Vagina (tissue), 2 donors: ENCODE data around the gene CYP19A1. TPM values are rescaled to one million over a fixed set of nuclear protein-coding genes. Genes with fewer than 3 reads are reported as not detected.
"Not testable (repeated sequence)": the region's sequence is repeated elsewhere in the genome, so short reads cannot be mapped to it uniquely, and the experiment has no call there.

Experiments
- DNase-seq, 2 donors: peaks; one replicate each; pipeline ENCODE4 v3.0.0-alpha.2; 2017; ENCODE audit errors: extremely low spot score in 2 of 2
- H3K27ac ChIP-seq: fragments of 200-600 bp; sonication (generic); one replicate; pipeline ENCODE4 v1.5.1; 2019
- H3K27me3 ChIP-seq: fragments of 200-600 bp; sonication (generic); one replicate; pipeline ENCODE4 v1.5.1; 2019
- H3K36me3 ChIP-seq, 2 donors: fragments of 200-600 bp; sonication (generic); one replicate each; pipeline ENCODE4 v1.5.1; 2017 to 2019
- H3K4me1 ChIP-seq: fragments of 200-600 bp; sonication (generic); one replicate; pipeline ENCODE4 v1.5.1; 2019
- H3K4me3 ChIP-seq, 2 donors: fragments of 200-600 bp; sonication (generic); 1 replicate in 1 of 2; 2 replicates in 1 of 2; pipeline ENCODE4 v1.5.1; 2016 to 2019
- H3K9me3 ChIP-seq: fragments of 200-600 bp; sonication (generic); one replicate; pipeline ENCODE4 v1.5.1; 2019
- CTCF ChIP-seq, 3 experiments: fragments of 450-650 bp in 2 of 3; fragments of 200-600 bp in 1 of 3; sonication (generic) in 1 of 3; IDR thresholded peaks; one replicate each; pipeline ENCODE4 v1.5.1; 2017 to 2019; ENCODE audit warnings: antibody characterized with exemption in 3 of 3, mild to moderate bottlenecking in 2 of 3, moderate library complexity in 2 of 3
- POLR2A ChIP-seq, 2 donors: fragments of 450-650 bp; IDR thresholded peaks; one replicate each; pipeline ENCODE4 v1.6.1; 2017; ENCODE audit warnings: antibody characterized with exemption in 2 of 2, mild to moderate bottlenecking in 2 of 2, moderate library complexity in 2 of 2
- POLR2AphosphoS5 ChIP-seq, 2 donors: sonication (generic); formaldehyde crosslinking; IDR thresholded peaks; one replicate each; pipeline ENCODE4 v1.9.0; 2017; ENCODE audit warnings: antibody characterized with exemption in 2 of 2, mild to moderate bottlenecking in 2 of 2, low read depth in 1 of 2; ENCODE audit not compliant: insufficient read depth in 1 of 2
- intact Hi-C: fragments of 100-400 bp; cut with DNase I; formaldehyde crosslinking; loops from one replicate; pipeline ENCODE4 v1.15.1; 2023
- total RNA-seq: library from RNA; depleted of rRNA; stranded (reverse); fragments of >200 nt; gene quantifications from one replicate; pipeline ENCODE4 v1.2.3, GENCODE V29; 2016

The CYP19A1 gene
- total RNA-seq, 1 donor from 2014 or later = 8.8 TPM

- Histone ChIP-seq H3K4me3 (no peak overlapping the region), H3K27me3 (no peaks in the 10 kb centered on the region), H3K4me1 (peaks cover 22% of the 10 kb centered on the region), H3K36me3 (no peaks in the 10 kb centered on the region), H3K9me3 (no peaks in the 10 kb centered on the region), H3K27ac (no peak overlapping the region)
- intact Hi-C loops = no loop called here
- no peak for DNase-seq
- TF ChIP-seq POLR2AphosphoS5 (IDR thresholded peaks at IDR 0.05; ENCODE audit: insufficient read depth in 1 of 2, low read depth in 1 of 2) (no peak), CTCF (IDR thresholded peaks at IDR 0.05) (no peak), POLR2A (IDR thresholded peaks at IDR 0.05) (no peak)
Measured at GRCh38 chr15:51262463-51262862, 75.9 kb downstream of the CYP19A1 start.

GRCh38 chr15:51261113-51261512, 77.3 kb downstream of the CYP19A1 start:
- H3K4me1 ChIP-seq, intact Hi-C loops: not testable (repeated sequence)

GRCh38 chr15:51260202-51260601, 78.2 kb downstream of the CYP19A1 start:
- H3K27ac ChIP-seq = no peak overlapping the region
- no peak overlapping the region for H3K4me3 ChIP-seq
- intact Hi-C loops = no loop called here
- H3K4me1 ChIP-seq = no peaks in the 10 kb centered on the region
- no peak for DNase-seq
- no peak for TF ChIP-seq POLR2AphosphoS5 (IDR thresholded peaks at IDR 0.05; ENCODE audit: insufficient read depth in 1 of 2, low read depth in 1 of 2)
- no peak for TF ChIP-seq CTCF (IDR thresholded peaks at IDR 0.05)
- no peak for TF ChIP-seq POLR2A (IDR thresholded peaks at IDR 0.05)
- H3K36me3 ChIP-seq = no peaks in the 10 kb centered on the region
- H3K9me3 ChIP-seq = no peaks in the 10 kb centered on the region
- no peaks in the 10 kb centered on the region for H3K27me3 ChIP-seq

More at GRCh38 chr15:51261113-51261512, 77.3 kb downstream of the CYP19A1 start:
- not testable (repeated sequence) for H3K27me3 ChIP-seq, H3K4me3 ChIP-seq, H3K36me3 ChIP-seq, H3K27ac ChIP-seq, H3K9me3 ChIP-seq, DNase-seq

- DNase-seq = no peak
- no peak for TF ChIP-seq POLR2AphosphoS5 (IDR thresholded peaks at IDR 0.05; ENCODE audit: insufficient read depth in 1 of 2, low read depth in 1 of 2)
- no peak for TF ChIP-seq CTCF (IDR thresholded peaks at IDR 0.05)
- no peak for TF ChIP-seq POLR2A (IDR thresholded peaks at IDR 0.05)
- Histone ChIP-seq H3K27ac (no peak overlapping the region), H3K27me3 (no peaks in the 10 kb centered on the region), H3K4me1 (no peaks in the 10 kb centered on the region), H3K4me3 (no peak overlapping the region), H3K9me3 (no peaks in the 10 kb centered on the region), H3K36me3 (no peaks in the 10 kb centered on the region)
- intact Hi-C loops = no loop called here
Measured at GRCh38 chr15:51255533-51255932, 82.9 kb downstream of the CYP19A1 start.

GRCh38 chr15:51253366-51253765, 85.0 kb downstream of the CYP19A1 start:
- H3K36me3 ChIP-seq = no peaks in the 10 kb centered on the region
- no peak for TF ChIP-seq CTCF (IDR thresholded peaks at IDR 0.05)
- no peak for TF ChIP-seq POLR2A (IDR thresholded peaks at IDR 0.05)
- TF ChIP-seq POLR2AphosphoS5 (IDR thresholded peaks at IDR 0.05; ENCODE audit: insufficient read depth in 1 of 2, low read depth in 1 of 2) = no peak
- no peak overlapping the region for H3K27ac ChIP-seq
- H3K9me3 ChIP-seq = no peaks in the 10 kb centered on the region
- no peak overlapping the region for H3K4me3 ChIP-seq
- H3K4me1 ChIP-seq = no peaks in the 10 kb centered on the region
- H3K27me3 ChIP-seq = no peaks in the 10 kb centered on the region
- intact Hi-C loops = no loop called here
- DNase-seq = no peak

GRCh38 chr15:51252671-51253070, 85.7 kb downstream of the CYP19A1 start:
- H3K36me3 ChIP-seq = no peaks in the 10 kb centered on the region
- TF ChIP-seq POLR2A (IDR thresholded peaks at IDR 0.05) = no peak
- TF ChIP-seq POLR2AphosphoS5 (IDR thresholded peaks at IDR 0.05; ENCODE audit: insufficient read depth in 1 of 2, low read depth in 1 of 2) = no peak
- TF ChIP-seq CTCF (IDR thresholded peaks at IDR 0.05) = no peak
- H3K4me3 ChIP-seq = no peak overlapping the region
- no peaks in the 10 kb centered on the region for H3K27me3 ChIP-seq
- H3K4me1 ChIP-seq = no peaks in the 10 kb centered on the region
- no peak overlapping the region for H3K27ac ChIP-seq
- H3K9me3 ChIP-seq = no peaks in the 10 kb centered on the region
- intact Hi-C loops = no loop called here
- no peak for DNase-seq
